ENCODE measurements around the gene IWS1. TPM values are rescaled to one million over a fixed set of nuclear protein-coding genes. Genes with fewer than 3 reads are reported as not detected.

Gene IWS1
- total RNA-seq, result 22.6 and 28.8 TPM in 2 replicates

DNA sequence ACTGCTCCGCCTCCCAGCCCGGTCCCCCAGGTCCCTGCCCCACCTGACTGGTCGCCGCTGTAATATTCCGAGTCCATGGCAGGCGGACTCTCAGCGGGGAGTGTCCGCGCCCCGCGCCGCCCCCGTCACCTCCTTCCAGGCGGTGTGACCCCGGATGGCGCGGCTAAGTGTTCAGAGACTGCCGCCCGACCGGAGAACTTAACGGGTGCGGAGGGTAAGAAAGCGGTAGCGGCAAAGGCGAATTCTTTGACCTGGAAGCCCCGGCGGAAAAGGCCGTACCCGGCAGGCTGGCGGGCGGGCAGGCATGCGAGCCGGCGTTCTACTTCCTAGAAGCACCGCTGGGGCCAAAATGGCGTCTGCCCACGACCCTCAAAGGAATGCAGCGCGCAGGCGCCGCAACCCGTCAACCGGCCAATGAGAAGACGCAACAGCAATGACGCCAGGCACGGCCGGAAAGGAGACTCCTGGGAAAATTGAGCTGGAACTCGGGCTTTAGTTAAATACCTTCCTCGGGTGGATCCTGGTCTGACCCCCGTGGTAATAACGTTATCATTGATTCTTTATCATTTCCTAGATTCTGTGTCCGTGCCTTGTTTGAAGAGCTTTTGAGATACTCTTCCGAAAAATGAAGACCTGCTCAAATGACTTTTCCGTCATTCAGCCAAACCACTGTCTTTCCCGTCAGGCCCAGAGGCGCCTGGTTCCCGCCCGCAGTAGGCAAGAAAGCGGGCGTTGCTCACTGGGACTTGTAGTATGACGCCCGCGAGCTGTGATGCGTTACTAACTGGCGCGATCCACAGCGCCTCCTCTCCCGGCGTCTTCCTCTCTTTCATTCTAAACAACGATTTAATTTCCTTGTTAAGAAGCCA lies at the start of gene IWS1:
IWS1 (minus strand) TSS at position 358 of the 869 bp plus-strand sequence; CDS start at position 77, 281 bp downstream.

GRCh38 chr2:127535422-127535901 lies 9.2 kb upstream of the IWS1 start, which contains the start of gene MYO7B:
Gene MYO7B (plus strand): TSS chr2:127535683. CDS start chr2:127559723, 24,040 bp downstream.

Other genes with a start within 250 kb of the IWS1 start
- 19.9 and 32.4 TPM in 2 replicates for gene ERCC3, start 232.3 kb downstream of the IWS1 start, total RNA-seq
- gene MAP3K2, start 138.5 kb downstream of the IWS1 start, total RNA-seq, result 28.4 and 40.7 TPM in 2 replicates
- gene PROC, start 108.1 kb downstream of the IWS1 start, total RNA-seq, result 0.16 and 2.3 TPM in 2 replicates
- 0.38 and 0.65 TPM in 2 replicates for gene MYO7B, start 9.2 kb upstream of the IWS1 start, total RNA-seq
- gene GPR17, start 119.7 kb upstream of the IWS1 start, total RNA-seq, result not detected in 2 replicates
- gene LIMS2, start 149.0 kb upstream of the IWS1 start, total RNA-seq, result 4.6 and 13.1 TPM in 2 replicates
- 5.4 and 8.5 TPM in 2 replicates for gene SFT2D3, start 175.0 kb upstream of the IWS1 start, total RNA-seq